HepG2 (cell line): ENCODE results near the gene SDHAF1. TPM values are rescaled to one million over a fixed set of nuclear protein-coding genes. Genes with fewer than 3 reads are reported as not detected.

ENCODE experiments used
- ATAC-seq: fragments of 200-7000 bp; cut with Tn5 transposase; 3 replicates; pipeline ENCODE4 v1.9.1; 2020; ENCODE audit warnings: mild to moderate bottlenecking, moderate library complexity
- BruUV-seq: library from RNA; stranded (reverse); fragments of 400-500 nt; replicated peaks from 2 replicates; lab custom pipeline; 2021; lab: Mats Ljungman, UMichigan
- CTCF ChIA-PET: fragments of 300-600 bp; formaldehyde crosslinking; extraction: SDS; loops from one replicate; lab custom pipeline; 2021; ENCODE audit warnings: low total read pairs, inconsistent platforms, low intra/inter-chr PET ratio; lab: Yijun Ruan, JAX
- POLR2A ChIA-PET: fragments of 350-600 bp; sonication (Branson Sonifier 250); formaldehyde crosslinking; loops from one replicate; lab custom pipeline; 2020; ENCODE audit warnings: antibody characterized with exemption, inconsistent platforms; lab: Yijun Ruan, JAX
- DNase-seq: peaks from one replicate; pipeline ENCODE4 v3.0.0-alpha.2; 2015; ENCODE audit warnings: low spot score
- FAIRE-seq: peaks from 3 replicates; lab custom pipeline; 2011; peaks lifted over from hg19 to GRCh38; lab: Jason Lieb, UNC
- H2AFZ ChIP-seq: one replicate; pipeline ENCODE4 v1.6.1; 2011; ENCODE audit warnings: low read length, inconsistent platforms
- H3K27ac ChIP-seq: fragments of 300-600 bp; 3 replicates; pipeline ENCODE4 v1.8.0; 2011; ENCODE audit warnings: mixed run types, mild to moderate bottlenecking, mixed read lengths, low read length, inconsistent platforms; ENCODE audit not compliant: insufficient read depth; ENCODE audit errors: extremely low read length
- H3K27me3 ChIP-seq, 2 experiments: fragments of 200-600 bp in 1 of 2; 2 replicates in 1 of 2; 3 replicates in 1 of 2; pipeline versions ENCODE4 v1.6.0 to v1.8.0; 2011; ENCODE audit warnings: low read length in 2 of 2, mild to moderate bottlenecking in 2 of 2, moderate library complexity in 2 of 2, inconsistent platforms in 1 of 2; ENCODE audit not compliant: insufficient read depth in 2 of 2, control insufficient read depth in 1 of 2
- H3K36me3 ChIP-seq, 2 experiments: fragments of 200-600 bp in 1 of 2; replicated peaks in 1 of 2; 2 replicates in 1 of 2; 3 replicates in 1 of 2; pipeline versions ENCODE4 v1.5.1 to v1.8.0; 2011; ENCODE audit warnings: low read length in 2 of 2, inconsistent platforms in 1 of 2; ENCODE audit not compliant: insufficient read depth in 2 of 2, control insufficient read depth in 1 of 2
- H3K4me1 ChIP-seq: 2 replicates; pipeline ENCODE4 v1.5.1; 2012; ENCODE audit warnings: low read length, inconsistent platforms; ENCODE audit not compliant: insufficient read depth
- H3K4me2 ChIP-seq: 2 replicates; pipeline ENCODE4 v1.6.0; 2011; ENCODE audit warnings: low read depth, low read length, inconsistent platforms
- H3K4me3 ChIP-seq, 3 experiments: fragments of 200-600 bp in 1 of 3; sonication (generic), shearing (Covaris generic) in 1 of 3; replicated peaks in 1 of 3; 2 replicates each; pipeline ENCODE4 v1.5.1; 2011 to 2016; ENCODE audit warnings: low read length in 3 of 3, inconsistent platforms in 2 of 3, low read depth in 2 of 3, mild to moderate bottlenecking in 2 of 3, control low read depth in 1 of 3, mixed read lengths in 1 of 3; ENCODE audit not compliant: insufficient read depth in 1 of 3
- H3K79me2 ChIP-seq: one replicate; pipeline ENCODE4 v1.6.1; 2011; ENCODE audit warnings: low read length, inconsistent platforms; ENCODE audit not compliant: insufficient read depth
- H3K9ac ChIP-seq: 2 replicates; pipeline ENCODE4 v1.6.0; 2011; ENCODE audit warnings: mild to moderate bottlenecking, low read depth, low read length, inconsistent platforms; ENCODE audit not compliant: insufficient read depth
- H3K9me3 ChIP-seq: 2 replicates; pipeline ENCODE4 v1.5.1; 2012; ENCODE audit warnings: mild to moderate bottlenecking, low read length
- H4K20me1 ChIP-seq: 2 replicates; pipeline ENCODE4 v1.6.0; 2011; ENCODE audit warnings: inconsistent platforms, mild to moderate bottlenecking, low read length, moderate library complexity; ENCODE audit not compliant: insufficient read depth
- CHD4 ChIP-seq: fragments of 200-600 bp; sonication (generic); IDR thresholded peaks from 2 replicates; pipeline ENCODE4 v1.7.0; 2017; ENCODE audit warnings: mild to moderate bottlenecking, low read length, borderline replicate concordance
- RBM22 ChIP-seq: fragments of 200-400 bp; formaldehyde crosslinking; optimal IDR thresholded peaks from 2 replicates; pipeline ENCODE3; 2017; ENCODE audit warnings: mild to moderate bottlenecking, low read length, moderate library complexity
- REST ChIP-seq, 2 experiments: IDR thresholded peaks; 2 replicates each; pipeline ENCODE4 v1.6.1; 2011 to 2012; ENCODE audit warnings: low read length in 2 of 2, borderline replicate concordance in 1 of 2, low read depth in 1 of 2, mild to moderate bottlenecking in 1 of 2, moderate library complexity in 1 of 2
- ZFYVE20 ChIP-seq: sonication (generic); formaldehyde crosslinking; IDR thresholded peaks from 2 replicates; pipeline ENCODE4 v1.8.0; 2023; ENCODE audit warnings: low read depth, mild to moderate bottlenecking, moderate library complexity, missing genetic modification reagents, borderline replicate concordance
- ZNF674 ChIP-seq: sonication (generic); formaldehyde crosslinking; IDR thresholded peaks from 2 replicates; pipeline ENCODE4 v1.5.0; 2020; ENCODE audit warnings: low read depth, mild to moderate bottlenecking, missing genetic modification reagents
- WGBS: methylation state at CpG from one replicate; pipeline ENCODE4 v1.1.6; 2017; ENCODE audit warnings: low lambda C conversion rate; 5-methylcytosine and 5-hydroxymethylcytosine counted together
- in situ Hi-C: cut with HindIII; loops from 2 replicates; pipeline ENCODE4 v1.10.0; 2017; ENCODE audit warnings: low pct_unique_long_range_greater_than_20kb; ENCODE audit not compliant: extremely low pct_ligation_motif_present
- intact Hi-C: fragments of 100-400 bp; cut with micrococcal nuclease; formaldehyde crosslinking; loops from one replicate; pipeline ENCODE4 v1.10.0; 2022; ENCODE audit not compliant: unreplicated experiment
- polyA plus RNA-seq, 8 experiments: library from polyadenylated mRNA; depleted of rRNA in 3 of 8; stranded (reverse) in 7 of 8; unstranded in 1 of 8; fragments of >200 nt; fragmentation: Illumina TruSeq in 4 of 8; extraction: Trizol in 4 of 8; gene quantifications; 2 replicates each; pipeline versions ENCODE4 v1.2.1 to v1.2.3, GENCODE V29; 2011 to 2016; ENCODE audit warnings: low read depth in 4 of 8, missing spikeins in 1 of 8, mixed read lengths in 1 of 8; ENCODE audit not compliant: insufficient read depth in 1 of 8
- total RNA-seq, 5 experiments: library from RNA; depleted of rRNA; stranded (reverse); fragments of >200 nt; fragmentation: Illumina TruSeq; extraction: Trizol; gene quantifications; 2 replicates each; pipeline ENCODE4 v1.2.3, GENCODE V29; 2016; ENCODE audit warnings: low read depth in 1 of 5

The SDHAF1 gene
- total and polyA plus RNA-seq, 2 of the 13 experiments (the other 11 are each of a cell fraction or from before 2014, with no cell fraction given) = 17.8 to 22.8 TPM

- POLR2A ChIA-PET = no interaction called here
- H3K9me3 ChIP-seq = no peaks in the 10 kb centered on the region
- CTCF ChIA-PET = no interaction called here
- no peak overlapping the region for H3K4me3 ChIP-seq
- no peak for DNase-seq
- no peak for TF ChIP-seq RBM22
- no peak for TF ChIP-seq CHD4
- peak in 1 of 2 experiments; percentile 65 for TF ChIP-seq REST (IDR thresholded peaks at IDR 0.05; ENCODE audit: borderline replicate concordance in 1 of 2, low read depth in 1 of 2, low read length in 2 of 2)
- TF ChIP-seq ZNF674 (CRISPR knock-in tag) = no peak
- TF ChIP-seq ZFYVE20 = no peak
- no peak overlapping the region for H3K4me2 ChIP-seq
- H3K79me2 ChIP-seq = no peaks in the 10 kb centered on the region
- peaks cover 6% of the 10 kb centered on the region; the same call in 1 of the 2 replicates for H3K4me1 ChIP-seq
- H2AFZ ChIP-seq = no peak overlapping the region
- H3K27ac ChIP-seq = no peak overlapping the region
- FAIRE-seq = no peak
- in situ Hi-C loops (no loop called here), intact Hi-C loops (no loop called here)
- no peak overlapping the region for H3K9ac ChIP-seq
- 0 out of 5 replicates have a peak, but pooled peaks cover 0 to 3% of the 10 kb centered on the region in 2 experiments for H3K27me3 ChIP-seq
- no peaks in the 10 kb centered on the region for H3K36me3 ChIP-seq
- no peak for ATAC-seq
- BruUV-seq = no TSS peak
- 8% methylated on average over 2 of the region's 8 CpGs for WGBS
- H4K20me1 ChIP-seq = no peaks in the 10 kb centered on the region
Observed at GRCh38 chr19:35973487-35973886, 21.5 kb upstream of the SDHAF1 start.
